Stimulated activated CD4-positive, alpha-beta T cell treated with anti-CD3 and anti-CD28 coated beads, Interleukin-1b, Interleukin-23, amount 100 ng/mL, for 24 hours (primary cell): ENCODE measurements around the gene KRTAP10-9.
"Not testable (repeated sequence)": the region's sequence is repeated elsewhere in the genome, so short reads cannot be mapped to it uniquely, and the experiment has no call there.

Experiments used
- DNase-seq, 4 experiments: peaks; one replicate each; pipeline ENCODE4 v3.0.0-alpha.2; 2020; ENCODE audit warnings: low read depth in 4 of 4, low spot score in 1 of 4

Gene KRTAP10-9

DNA sequence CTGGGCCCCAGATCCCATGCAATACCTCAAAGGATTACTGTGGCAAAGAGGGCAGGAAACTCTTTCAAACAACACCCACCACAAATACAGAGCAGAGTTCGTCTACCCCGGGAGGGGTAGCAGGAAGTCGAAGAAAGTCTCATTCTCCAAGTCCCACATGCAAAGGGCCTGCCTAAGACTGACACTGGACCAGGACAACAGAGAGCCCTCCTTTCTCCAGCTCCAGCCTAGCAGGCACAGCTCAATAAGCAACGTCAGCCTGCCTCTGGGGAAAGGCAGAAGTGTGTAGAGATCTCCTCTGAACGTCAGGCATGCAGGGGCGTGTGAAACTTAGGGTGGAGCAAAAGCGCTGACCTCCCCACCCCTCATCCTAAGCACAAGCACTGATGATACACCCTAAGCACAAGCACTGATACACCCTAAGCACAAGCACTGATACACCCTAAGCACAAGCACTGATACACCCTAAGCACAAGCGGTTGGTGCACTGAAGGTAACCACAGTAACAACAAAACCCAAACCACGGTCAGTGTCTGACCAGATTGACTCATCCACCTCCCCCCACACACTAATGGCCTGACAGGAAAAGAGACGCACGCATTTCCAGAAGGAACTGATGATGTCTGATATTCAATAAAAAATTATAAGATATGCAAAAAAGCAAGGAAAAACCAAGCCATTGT lies 32.2 kb downstream of the KRTAP10-9 start:
- no peak for DNase-seq

DNA sequence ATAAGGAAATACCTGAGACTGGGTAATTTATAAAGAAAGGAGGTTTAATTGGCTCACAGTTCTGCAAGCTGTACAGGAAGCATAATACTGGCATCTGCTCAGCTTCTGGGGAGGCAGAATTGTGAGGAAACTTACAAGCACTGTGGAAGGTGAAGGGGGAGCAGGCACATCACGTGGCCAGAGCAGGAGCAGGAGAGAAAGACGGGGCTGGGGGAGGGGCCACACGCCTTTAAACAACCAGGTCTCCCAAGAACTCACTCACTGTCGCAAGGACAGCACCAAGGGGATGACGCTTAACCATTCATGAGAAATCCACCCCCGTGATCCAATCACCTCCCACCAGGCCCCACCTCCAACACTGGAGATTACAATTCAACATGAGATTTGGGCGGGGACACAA lies 34.7 kb downstream of the KRTAP10-9 start:
- DNase-seq: not testable (repeated sequence)

DNA sequence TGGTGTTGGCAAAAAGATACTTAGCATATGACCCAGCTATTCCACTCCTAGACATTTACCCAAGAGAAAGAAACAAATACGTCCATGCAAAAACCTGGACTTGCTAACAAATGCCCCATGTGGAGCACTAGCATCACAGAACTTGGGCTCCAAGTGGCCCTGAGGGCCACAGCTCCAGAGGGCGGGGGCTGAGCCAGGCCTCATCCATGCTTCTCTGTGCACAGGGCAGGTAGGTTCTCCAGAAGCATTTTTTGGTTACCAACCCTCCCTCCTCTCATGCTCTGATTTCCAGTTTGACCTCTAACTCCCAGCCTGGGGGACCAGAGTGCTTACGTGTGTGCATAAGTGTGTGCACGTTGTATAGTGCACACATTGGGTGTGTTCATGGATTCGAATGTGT lies 37.8 kb downstream of the KRTAP10-9 start:
- no peak for DNase-seq

DNA sequence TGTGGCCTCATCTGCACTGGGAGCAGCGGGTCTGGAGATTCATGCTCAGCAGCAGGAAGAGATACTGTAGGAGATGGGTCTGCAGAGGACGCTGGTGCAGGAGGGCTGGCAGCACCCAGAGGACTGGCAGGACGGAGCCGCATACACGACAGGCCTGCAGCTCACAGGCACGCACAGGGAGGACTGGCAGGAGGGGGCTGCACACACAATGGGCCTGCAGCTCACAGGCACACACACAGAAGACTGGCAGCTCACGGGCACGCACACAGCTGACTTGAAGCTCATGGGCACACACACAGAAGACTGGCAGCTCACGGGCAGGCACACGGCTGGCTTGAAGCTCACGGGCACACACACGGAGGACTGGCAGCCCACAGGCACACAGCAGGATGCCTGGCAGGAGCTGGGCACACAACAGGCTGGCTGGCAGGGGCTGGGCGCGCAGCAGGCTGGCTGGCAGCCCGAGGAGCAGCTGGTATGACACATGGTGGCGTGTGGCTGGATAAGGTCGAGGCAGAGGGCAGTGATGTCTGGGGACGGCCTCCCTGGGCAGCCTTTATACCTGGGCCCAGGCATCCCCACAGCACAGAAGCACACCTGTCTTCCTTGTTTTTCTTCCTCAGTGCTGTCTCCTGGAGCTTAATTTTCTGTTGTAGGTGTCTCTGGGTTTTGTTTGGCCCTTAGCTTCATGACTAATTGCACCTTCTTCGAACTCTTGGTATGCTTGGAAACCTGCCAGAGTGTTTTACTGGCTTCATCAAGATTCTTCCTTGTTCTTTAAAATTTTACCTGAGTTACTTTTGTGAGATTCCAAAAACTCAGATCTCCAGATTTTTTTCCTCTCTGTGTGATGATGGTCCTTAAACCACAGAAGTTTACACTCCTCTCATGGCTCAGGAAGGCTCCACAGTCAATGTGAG lies 39.8 kb downstream of the KRTAP10-9 start, which contains the start of gene KRTAP12-2:
Gene KRTAP12-2 (minus strand): TSS at position 527 of the 920 bp plus-strand sequence. CDS start 41 bp downstream, at position 486.
- no peak for DNase-seq

DNA sequence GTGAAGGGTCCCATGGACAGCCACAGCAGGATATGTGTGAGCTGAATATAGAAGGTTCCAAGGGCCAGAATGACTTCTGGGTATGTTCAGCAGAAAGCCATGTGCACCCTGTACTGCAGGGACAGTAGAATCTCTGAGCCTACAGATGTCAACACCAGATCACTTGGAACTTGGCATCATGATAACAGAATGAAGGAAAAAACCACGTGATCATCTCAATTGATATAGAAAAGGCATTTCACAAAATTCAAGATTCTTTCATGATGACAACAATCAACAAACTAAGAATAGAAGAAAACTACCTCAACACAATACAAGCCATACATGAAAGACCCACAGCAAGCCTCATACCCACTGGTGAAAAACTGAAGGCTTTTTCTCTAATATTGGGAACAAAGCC lies 40.7 kb downstream of the KRTAP10-9 start:
- DNase-seq: no peak

DNA sequence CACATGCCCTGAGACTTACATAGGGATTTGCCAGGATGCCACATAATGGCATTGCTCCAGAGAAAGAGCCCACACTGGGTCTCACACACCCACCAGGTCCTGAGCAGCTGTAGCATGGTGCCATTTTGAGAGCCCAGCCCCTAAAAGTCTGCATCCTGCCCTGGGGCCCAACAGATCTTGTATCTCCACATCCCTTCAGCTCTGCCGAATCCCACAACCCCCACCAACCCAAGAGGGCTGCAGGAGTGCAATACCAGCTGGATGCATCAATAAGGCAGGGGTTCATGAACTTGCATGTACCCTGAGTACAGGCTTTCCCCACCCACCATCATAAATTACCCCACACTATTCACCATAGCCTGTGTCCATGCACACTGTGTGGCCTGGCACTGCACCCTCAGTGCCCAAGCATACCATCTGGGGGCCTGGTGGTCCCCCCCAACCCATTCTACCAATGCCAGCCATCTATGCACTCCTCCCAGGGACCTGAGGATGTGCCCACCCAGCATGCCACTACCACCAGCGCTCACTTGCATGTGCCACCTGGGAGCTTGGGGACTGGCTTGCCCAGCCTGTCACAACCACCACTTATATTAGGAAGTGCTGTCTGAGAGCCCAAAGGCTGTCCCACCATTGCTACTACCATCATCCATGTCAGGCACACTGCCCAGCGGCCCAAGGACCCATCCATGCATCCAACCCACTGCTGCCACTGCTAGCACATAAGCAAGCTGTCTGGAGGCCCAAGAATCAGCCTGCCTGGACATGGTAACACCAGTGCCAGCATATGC lies 43.9 kb downstream of the KRTAP10-9 start:
- no peak for DNase-seq

DNA sequence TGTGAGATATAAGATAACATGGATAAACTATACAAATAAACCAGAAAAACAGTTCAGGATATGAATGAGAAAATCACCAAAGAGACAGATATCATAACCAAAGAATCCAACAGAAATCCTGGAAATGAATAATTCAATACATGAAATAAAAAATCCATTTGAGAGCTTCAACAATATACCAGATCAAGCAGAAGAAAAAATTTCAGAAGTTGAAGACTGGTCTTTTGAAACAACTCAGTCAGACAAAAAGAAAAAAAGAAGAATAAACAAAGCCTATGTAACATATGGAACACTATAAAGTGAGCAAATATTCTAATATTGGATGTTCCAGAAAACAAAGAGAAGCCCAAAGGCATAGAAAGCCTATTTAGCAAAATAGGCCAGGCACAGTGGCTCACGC lies 45.0 kb downstream of the KRTAP10-9 start:
- DNase-seq: no peak

DNA sequence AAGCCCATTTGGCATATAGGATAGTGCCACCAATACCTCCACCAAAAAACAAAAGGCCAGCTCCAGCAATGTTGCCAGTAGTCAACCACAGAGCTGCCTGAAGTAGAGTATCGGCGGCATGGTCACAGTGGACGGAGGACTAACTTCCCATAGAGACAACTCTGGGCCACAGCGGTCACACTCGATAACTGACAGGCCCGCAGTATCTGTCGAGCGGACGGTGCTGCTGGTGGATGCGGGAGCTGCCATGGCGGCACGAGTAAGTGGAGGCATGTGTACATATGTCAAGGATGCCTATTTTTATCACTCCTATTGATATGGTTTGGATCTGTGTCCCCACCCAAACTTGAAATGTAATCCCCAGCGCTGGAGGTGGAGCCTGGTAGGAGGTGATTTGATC lies 51.0 kb downstream of the KRTAP10-9 start:
- DNase-seq: no peak
